Astrocyte of the cerebellum (primary cell): ENCODE measurements around the gene PRR18.

Experiments used
- DNase-seq: peaks from one replicate; pipeline ENCODE4 v3.0.0-alpha.2; 2011; ENCODE audit warnings: low read depth
- H3K4me3 ChIP-seq: 2 replicates; pipeline ENCODE4 v1.5.1; 2011; ENCODE audit warnings: mild to moderate bottlenecking, low read depth, low read length, moderate library complexity
- in situ Hi-C: cut with HindIII; loops from 2 replicates; pipeline ENCODE4 v1.10.0; 2017; ENCODE audit warnings: low sequenced_read_pairs
- TF ChIP-seq, protein P1 (sequence below): IDR thresholded peaks from 2 replicates; pipeline ENCODE4 v1.5.1; 2012; ENCODE audit warnings: low read length, low read depth, moderate library complexity, mild to moderate bottlenecking; ENCODE audit errors: missing control alignments

PRR18 gene

DNA sequence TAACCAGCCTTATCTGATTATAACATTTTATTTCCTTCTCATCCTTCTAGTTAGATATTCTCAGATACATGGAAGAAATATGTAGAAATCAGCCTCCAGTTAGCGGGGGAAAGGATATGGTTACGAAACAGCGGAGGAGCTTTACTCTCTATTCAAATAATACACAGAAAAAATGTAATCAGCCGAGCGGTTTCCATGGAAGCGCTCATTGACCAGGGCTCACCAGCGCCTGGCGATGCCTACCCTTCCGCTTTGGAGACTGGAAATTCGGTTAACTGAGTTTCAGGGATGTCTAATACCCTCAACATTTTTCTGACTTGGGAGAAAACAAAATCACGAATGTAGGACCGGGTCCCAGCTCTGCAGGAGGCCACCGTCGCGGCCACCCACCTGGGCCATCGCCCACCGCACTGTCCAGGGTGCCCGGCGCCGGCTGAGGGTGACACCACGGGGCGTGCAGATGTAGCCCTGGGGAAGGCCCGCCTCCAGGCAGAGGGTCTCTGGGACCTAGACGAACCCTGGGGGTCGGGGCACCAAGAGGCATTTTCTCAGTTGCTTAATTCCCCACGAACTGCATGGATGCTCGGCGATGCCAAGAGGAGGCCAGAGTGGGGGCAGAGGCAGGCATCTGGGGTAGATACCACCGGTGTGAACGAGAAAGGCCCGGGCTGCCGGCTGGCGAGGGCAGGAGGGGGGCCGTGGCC, 1.7 kb downstream of the PRR18 start:
- TF ChIP-seq, protein P1, sequence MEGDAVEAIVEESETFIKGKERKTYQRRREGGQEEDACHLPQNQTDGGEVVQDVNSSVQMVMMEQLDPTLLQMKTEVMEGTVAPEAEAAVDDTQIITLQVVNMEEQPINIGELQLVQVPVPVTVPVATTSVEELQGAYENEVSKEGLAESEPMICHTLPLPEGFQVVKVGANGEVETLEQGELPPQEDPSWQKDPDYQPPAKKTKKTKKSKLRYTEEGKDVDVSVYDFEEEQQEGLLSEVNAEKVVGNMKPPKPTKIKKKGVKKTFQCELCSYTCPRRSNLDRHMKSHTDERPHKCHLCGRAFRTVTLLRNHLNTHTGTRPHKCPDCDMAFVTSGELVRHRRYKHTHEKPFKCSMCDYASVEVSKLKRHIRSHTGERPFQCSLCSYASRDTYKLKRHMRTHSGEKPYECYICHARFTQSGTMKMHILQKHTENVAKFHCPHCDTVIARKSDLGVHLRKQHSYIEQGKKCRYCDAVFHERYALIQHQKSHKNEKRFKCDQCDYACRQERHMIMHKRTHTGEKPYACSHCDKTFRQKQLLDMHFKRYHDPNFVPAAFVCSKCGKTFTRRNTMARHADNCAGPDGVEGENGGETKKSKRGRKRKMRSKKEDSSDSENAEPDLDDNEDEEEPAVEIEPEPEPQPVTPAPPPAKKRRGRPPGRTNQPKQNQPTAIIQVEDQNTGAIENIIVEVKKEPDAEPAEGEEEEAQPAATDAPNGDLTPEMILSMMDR = no peak
- no peak for DNase-seq
- in situ Hi-C loops = no loop called here
- no peak overlapping the region for H3K4me3 ChIP-seq

DNA sequence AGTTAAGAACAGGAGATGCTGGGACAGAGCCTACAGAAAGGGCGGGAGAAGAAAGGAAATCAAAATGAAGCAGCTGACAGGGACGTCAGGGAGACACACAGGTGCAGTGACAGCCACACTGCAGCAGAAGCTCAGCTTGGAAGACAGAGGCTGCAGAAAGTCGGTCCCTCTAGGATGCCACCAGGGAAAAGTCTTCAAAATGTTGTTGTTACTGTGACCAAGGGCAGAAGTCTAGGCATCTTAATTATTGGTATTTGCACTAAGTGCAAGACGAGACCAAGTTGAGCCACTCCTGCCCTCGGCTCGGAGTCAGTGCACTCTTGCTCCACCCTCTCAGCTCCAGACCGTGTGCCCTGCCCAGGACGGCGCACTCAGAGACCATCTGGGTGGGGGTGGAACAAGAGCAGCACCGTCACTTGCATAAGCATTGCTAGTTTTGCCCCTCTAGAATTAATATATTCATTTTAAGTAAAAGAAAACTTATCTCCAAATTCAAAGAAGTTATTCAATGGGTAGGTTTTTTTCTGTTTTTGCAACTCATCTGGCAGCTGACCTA, 2.6 kb downstream of the PRR18 start:
- in situ Hi-C loops = no loop called here
- no peak overlapping the region for H3K4me3 ChIP-seq
- no peak for DNase-seq
- TF ChIP-seq, protein P1 = no peak

DNA sequence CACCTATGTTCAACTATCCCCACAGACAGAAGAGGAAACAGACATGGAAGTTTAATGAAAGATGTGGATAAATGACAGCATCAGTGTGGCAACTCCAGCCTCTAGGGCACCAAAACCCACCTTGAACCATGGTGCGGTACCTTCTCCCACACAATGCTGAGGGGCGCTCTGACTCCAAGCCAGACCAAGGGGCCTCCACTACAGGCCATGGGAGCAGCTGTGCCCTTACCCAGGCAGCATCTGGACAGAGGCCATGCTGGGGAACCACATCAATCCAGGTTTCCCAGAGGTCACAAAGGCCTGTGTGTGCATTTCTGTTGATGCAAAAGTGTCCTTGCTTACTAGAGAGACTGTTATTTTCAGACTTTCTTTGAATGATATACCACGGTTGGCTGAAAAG, 4.1 kb downstream of the PRR18 start:
- TF ChIP-seq, protein P1 = no peak
- in situ Hi-C loops = no loop called here
- no peak overlapping the region for H3K4me3 ChIP-seq
- DNase-seq = no peak

DNA sequence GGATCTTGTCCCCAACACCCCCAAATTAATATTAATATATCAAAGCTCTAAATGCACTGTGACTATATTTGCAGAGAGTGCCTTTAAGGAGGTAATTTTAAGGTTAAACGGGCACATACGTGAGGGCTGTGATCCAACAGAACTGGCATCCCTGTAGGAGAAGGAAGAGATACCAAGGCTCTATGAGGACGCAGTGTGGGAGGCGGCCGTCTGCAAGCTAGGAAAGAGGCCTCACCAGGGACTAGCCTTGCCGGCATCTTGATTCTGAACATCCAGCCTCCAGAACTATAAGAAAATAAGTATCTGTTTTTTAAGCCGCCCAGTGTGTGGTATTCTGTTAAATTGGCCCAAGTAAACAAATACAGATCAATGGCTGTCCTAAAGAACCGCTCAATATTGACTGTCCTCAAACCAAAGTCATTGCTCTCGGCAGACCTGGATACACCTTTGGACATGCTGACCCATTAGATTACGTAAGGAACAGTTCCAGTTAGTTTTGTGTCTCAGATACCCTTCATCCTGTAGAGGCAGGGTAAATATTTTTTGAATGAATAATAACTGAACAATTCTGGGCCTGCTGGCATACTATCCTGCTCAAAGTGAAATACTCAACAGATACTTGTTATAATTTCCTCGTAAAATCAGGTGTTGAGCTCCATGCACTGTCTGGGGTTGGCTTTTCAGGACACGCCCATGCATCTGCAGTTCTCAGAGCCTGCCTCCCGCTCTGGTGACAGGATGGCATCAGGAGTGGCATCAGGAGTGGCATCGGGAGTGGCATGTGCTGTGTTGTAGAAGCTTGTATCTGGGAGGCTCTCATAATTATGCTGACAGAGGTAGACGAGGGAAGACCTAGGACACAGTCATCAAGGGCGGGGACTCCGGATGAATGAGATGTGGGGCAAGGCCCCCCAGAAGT, 6.3 kb downstream of the PRR18 start:
- in situ Hi-C loops = no loop called here
- TF ChIP-seq, protein P1 = no peak
- no peak overlapping the region for H3K4me3 ChIP-seq
- DNase-seq = no peak

DNA sequence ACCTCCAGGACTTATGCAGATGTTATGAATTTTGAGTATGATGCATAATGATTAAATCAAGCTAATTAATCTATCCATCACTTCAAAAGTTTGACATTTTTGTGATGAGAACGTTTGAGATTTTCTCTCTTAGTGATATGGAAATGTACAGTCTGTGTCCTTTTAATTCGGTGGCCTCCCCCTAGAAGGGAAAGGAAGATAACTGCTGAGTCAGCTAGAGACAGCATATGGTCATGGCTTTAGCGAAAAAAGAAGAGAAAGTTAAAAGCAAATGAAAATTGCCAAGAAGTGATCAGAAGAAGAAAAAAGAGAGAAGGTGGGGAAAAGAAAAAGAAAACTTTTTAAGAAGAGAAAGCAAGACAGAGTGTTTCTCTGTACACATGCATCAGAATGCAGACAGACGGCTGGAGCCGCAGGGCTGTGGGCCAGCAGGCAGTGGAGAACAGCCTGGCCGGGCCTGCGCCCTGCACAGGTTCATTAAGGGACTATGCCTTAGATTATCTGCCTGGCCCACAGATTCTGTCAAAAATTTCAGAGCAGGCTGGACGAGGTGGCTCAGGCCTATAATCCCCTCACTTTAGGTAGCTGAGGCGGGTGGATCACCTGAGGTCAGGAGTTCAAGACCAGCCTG, 7.7 kb downstream of the PRR18 start:
- TF ChIP-seq, protein P1 = no peak
- in situ Hi-C loops = no loop called here
- DNase-seq = no peak

DNA sequence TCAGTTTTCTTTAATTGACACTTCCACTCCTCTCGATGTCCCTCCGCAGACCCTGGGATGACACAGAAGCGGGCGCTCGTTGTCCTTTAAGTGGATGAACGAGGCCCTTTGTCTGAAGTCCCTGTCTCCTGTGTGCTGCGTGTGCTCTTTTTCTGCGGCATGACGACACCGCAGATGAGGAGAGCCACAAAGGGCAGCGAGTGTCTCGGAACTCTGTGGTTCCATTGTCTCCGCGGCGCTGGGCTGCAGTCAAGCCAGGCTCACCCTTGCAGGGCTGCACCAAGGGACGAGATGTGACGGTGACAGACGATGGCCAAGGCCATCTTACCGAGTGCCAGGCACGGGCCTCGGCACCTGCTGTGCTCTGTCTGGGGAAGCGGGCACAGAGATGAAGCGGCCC, 10.6 kb downstream of the PRR18 start:
- TF ChIP-seq, protein P1 = no peak
- in situ Hi-C loops = no loop called here
- DNase-seq = no peak
- no peak overlapping the region for H3K4me3 ChIP-seq

More for the DNA sequence above, 7.7 kb downstream of the PRR18 start:
- H3K4me3 ChIP-seq = no peak overlapping the region
